GM12878 (cell line): Measurements from ENCODE around the gene FBXO42. TPM values are rescaled to one million over a fixed set of nuclear protein-coding genes. Genes with fewer than 3 reads are reported as not detected.

ENCODE experiments used
- ATAC-seq: fragments of 200-7000 bp; cut with Tn5 transposase; 3 replicates; pipeline ENCODE4 v1.9.1; 2020; ENCODE audit warnings: mild to moderate bottlenecking, moderate library complexity
- BruUV-seq: library from RNA; stranded (reverse); fragments of 400-500 nt; replicated peaks from 2 replicates; lab custom pipeline; 2021; lab: Mats Ljungman, UMichigan
- CTCF ChIA-PET: fragments of 300-600 bp; sonication (Branson Sonifier 250); formaldehyde crosslinking; extraction: SDS; loops from one replicate; lab custom pipeline; 2021; ENCODE audit warnings: inconsistent platforms; lab: Yijun Ruan, JAX
- POLR2A ChIA-PET: fragments of 350-600 bp; formaldehyde crosslinking; extraction: SDS; loops from one replicate; lab custom pipeline; 2021; ENCODE audit warnings: inconsistent platforms; lab: Charles Lee
- RAD21 ChIA-PET: fragments of 300-600 bp; sonication (Branson Sonifier 250); formaldehyde crosslinking; loops from one replicate; lab custom pipeline; 2023; ENCODE audit warnings: antibody characterized with exemption; ENCODE audit not compliant: unreplicated experiment; lab: Charles Lee
- SMC1A ChIA-PET: fragments of 300-600 bp; sonication (Branson Sonifier 250); formaldehyde crosslinking; loops from one replicate; lab custom pipeline; 2023; ENCODE audit not compliant: unreplicated experiment, uncharacterized antibody; lab: Charles Lee
- DNase-seq: peaks from one replicate; pipeline ENCODE4 v3.0.0-alpha.2; 2011; ENCODE audit warnings: low read depth, low spot score
- FAIRE-seq: peaks from 3 replicates; lab custom pipeline; 2011; peaks lifted over from hg19 to GRCh38; lab: Jason Lieb, UNC
- H2AFZ ChIP-seq: 2 replicates; pipeline ENCODE4 v1.6.0; 2011; ENCODE audit warnings: low read depth, low read length, control low read depth; ENCODE audit not compliant: control insufficient read depth
- H3K27ac ChIP-seq: 2 replicates; pipeline ENCODE4 v1.5.1; 2011; ENCODE audit warnings: control low read depth; ENCODE audit not compliant: control insufficient read depth, insufficient read depth
- H3K27me3 ChIP-seq, 2 experiments: replicated peaks in 1 of 2; 2 replicates each; pipeline versions ENCODE4 v1.6.0 to v1.6.1; 2011; ENCODE audit warnings: low read length in 1 of 2; ENCODE audit not compliant: control insufficient read depth in 2 of 2, insufficient read depth in 2 of 2
- H3K36me3 ChIP-seq, 2 experiments: 2 replicates each; pipeline ENCODE4 v1.5.1; 2011; ENCODE audit warnings: low read length in 1 of 2; ENCODE audit not compliant: control insufficient read depth in 2 of 2, insufficient read depth in 2 of 2
- H3K4me1 ChIP-seq: 2 replicates; pipeline ENCODE4 v1.6.1; 2011; ENCODE audit warnings: mild to moderate bottlenecking, low read length, moderate library complexity, mixed read lengths; ENCODE audit not compliant: control insufficient read depth, insufficient read depth
- H3K4me2 ChIP-seq: 2 replicates; pipeline ENCODE4 v1.6.0; 2011; ENCODE audit warnings: control low read depth; ENCODE audit not compliant: control insufficient read depth, insufficient read depth
- H3K4me3 ChIP-seq: fragments of 200-600 bp; sonication (generic); 2 replicates; pipeline ENCODE4 v1.5.1; 2016
- H3K79me2 ChIP-seq: 2 replicates; pipeline ENCODE4 v1.6.0; 2011; ENCODE audit warnings: low read length; ENCODE audit not compliant: control insufficient read depth, insufficient read depth
- H3K9ac ChIP-seq: 2 replicates; pipeline ENCODE4 v1.8.0; 2011; ENCODE audit warnings: low read length, control low read depth, mixed read lengths; ENCODE audit not compliant: control insufficient read depth, insufficient read depth
- H3K9me3 ChIP-seq: replicated peaks from 3 replicates; pipeline ENCODE4 v1.5.1; 2011; ENCODE audit warnings: mild to moderate bottlenecking, low read length; ENCODE audit not compliant: control insufficient read depth, insufficient read depth
- H4K20me1 ChIP-seq: 2 replicates; pipeline ENCODE4 v1.6.0; 2011; ENCODE audit not compliant: control insufficient read depth, insufficient read depth
- ATF2 ChIP-seq: IDR thresholded peaks from 2 replicates; pipeline ENCODE4 v1.6.1; 2012; ENCODE audit warnings: low read length, inconsistent platforms
- BCLAF1 ChIP-seq: fragments of 450-650 bp; IDR thresholded peaks from 2 replicates; pipeline ENCODE4 v1.6.1; 2017; ENCODE audit warnings: antibody characterized with exemption, mild to moderate bottlenecking, moderate library complexity
- ESRRA ChIP-seq: IDR thresholded peaks from 2 replicates; pipeline ENCODE4 v1.6.1; 2012; ENCODE audit warnings: mild to moderate bottlenecking, low read length, improper control_type of control experiment
- HDAC2 ChIP-seq: fragments of 200-600 bp; sonication (generic); IDR thresholded peaks from 2 replicates; pipeline ENCODE4 v1.6.1; 2017
- HSF1 ChIP-seq: fragments of 150-350 bp; IDR thresholded peaks from 2 replicates; pipeline ENCODE4 v1.6.1; 2014; ENCODE audit warnings: mild to moderate bottlenecking, low read depth, low read length
- IRF3 ChIP-seq: fragments of 450-650 bp; IDR thresholded peaks from 2 replicates; pipeline ENCODE4 v1.6.1; 2014; ENCODE audit warnings: mild to moderate bottlenecking
- JUNB ChIP-seq: IDR thresholded peaks from 2 replicates; pipeline ENCODE4 v1.6.1; 2016; ENCODE audit warnings: antibody characterized with exemption, mild to moderate bottlenecking
- MTA2 ChIP-seq: fragments of 450-650 bp; IDR thresholded peaks from 2 replicates; pipeline ENCODE4 v1.6.1; 2016; ENCODE audit warnings: low read depth, mild to moderate bottlenecking, moderate library complexity
- NBN ChIP-seq: fragments of 450-650 bp; IDR thresholded peaks from 2 replicates; pipeline ENCODE4 v1.6.1; 2016
- RFX5 ChIP-seq: IDR thresholded peaks from 2 replicates; pipeline ENCODE4 v1.6.1; 2011; ENCODE audit warnings: low read depth, low read length, improper control_type of control experiment
- STAT1 ChIP-seq: fragments of 450-650 bp; conservative IDR thresholded peaks from 2 replicates; pipeline ENCODE4 v1.6.1; 2014; ENCODE audit warnings: antibody characterized with exemption, mild to moderate bottlenecking
- ZNF687 ChIP-seq: fragments of 450-650 bp; IDR thresholded peaks from 2 replicates; pipeline ENCODE4 v1.6.1; 2017; ENCODE audit warnings: mild to moderate bottlenecking, moderate library complexity
- ZZZ3 ChIP-seq: IDR thresholded peaks from 2 replicates; pipeline ENCODE4 v1.6.1; 2011; ENCODE audit warnings: low read depth; ENCODE audit not compliant: control insufficient read depth, insufficient read length
- WGBS: methylation state at CpG from one replicate; pipeline ENCODE4 v1.1.6; 2016; ENCODE audit warnings: low lambda C conversion rate; ENCODE audit not compliant: insufficient replicate concordance, insufficient coverage; ENCODE audit errors: missing lambda C conversion rate; 5-methylcytosine and 5-hydroxymethylcytosine counted together
- in situ Hi-C: fragments of 300-500 bp; cut with MboI; formaldehyde crosslinking; loops from 9 replicates; pipeline ENCODE4 v1.14.3; 2018; ENCODE audit warnings: mixed read lengths
- intact Hi-C: fragments of 100-400 bp; cut with micrococcal nuclease; formaldehyde crosslinking; loops from one replicate; pipeline ENCODE4 v1.14.2; 2022; ENCODE audit not compliant: unreplicated experiment
- polyA plus RNA-seq, 11 experiments: library from polyadenylated mRNA; depleted of rRNA in 4 of 11; unstranded in 6 of 11; stranded (reverse) in 5 of 11; fragments of >200 nt; fragmentation: Nextera tagmentation in 4 of 11; fragmentation: Illumina TruSeq in 1 of 11; extraction: Ambion mirVana in 4 of 11; extraction: Trizol in 1 of 11; gene quantifications; 1 replicate in 1 of 11; 2 replicates in 10 of 11; pipeline versions ENCODE4 v1.2.1 to v1.2.3, GENCODE V29; 2011 to 2016; ENCODE audit warnings: inconsistent platforms in 2 of 11, missing spikeins in 2 of 11, low read depth in 1 of 11
- total RNA-seq, 4 experiments: library from RNA; depleted of rRNA in 3 of 4; stranded (reverse); fragments of >200 nt in 3 of 4; fragmentation: Illumina TruSeq in 1 of 4; extraction: Trizol in 1 of 4; gene quantifications; 2 replicates each; pipeline versions ENCODE4 v1.2.1 to v1.2.3, GENCODE V29; 2013 to 2021

FBXO42 gene
- total and polyA plus RNA-seq, 10 of the 15 experiments (the other 5 are each of a cell fraction or from before 2014, with no cell fraction given) = 6.1 to 23.8 (median 15.2) TPM

- in situ Hi-C loops = no loop called here
- FAIRE-seq (no peak), ATAC-seq (no peak), DNase-seq (no peak)
- no peak overlapping the region for H3K27ac ChIP-seq
- no peaks in the 10 kb centered on the region for H3K9me3 ChIP-seq
- 87% methylated on average over 5 of the region's 5 CpGs for WGBS
- no peak overlapping the region for H2AFZ ChIP-seq
- H3K36me3 ChIP-seq = no peaks in the 10 kb centered on the region
- H3K27me3 ChIP-seq = no peaks in the 10 kb centered on the region
- no peaks in the 10 kb centered on the region for H4K20me1 ChIP-seq
- no peaks in the 10 kb centered on the region for H3K4me1 ChIP-seq
- TF ChIP-seq HSF1 = no peak
- no peak for TF ChIP-seq RFX5
- TF ChIP-seq ATF2 = no peak
- no peak for TF ChIP-seq IRF3
- no peak for TF ChIP-seq JUNB
- no peak for TF ChIP-seq ESRRA
- no peak for TF ChIP-seq NBN
- no peak for TF ChIP-seq HDAC2
- TF ChIP-seq ZNF687 = no peak
- TF ChIP-seq ZZZ3 = no peak
- no peak for TF ChIP-seq MTA2
- TF ChIP-seq STAT1 = no peak
- TF ChIP-seq BCLAF1 = no peak
- RAD21 ChIA-PET = no interaction called here
- POLR2A ChIA-PET = interaction anchor here (0.5 kb wide), 1 partner anchor 20 kb away, joined by 3 read pairs; no protein-coding TSS in a partner anchor
- BruUV-seq = no TSS peak
- SMC1A ChIA-PET = no interaction called here
- no peak overlapping the region for H3K9ac ChIP-seq
- intact Hi-C loops = no loop called here
- no peak overlapping the region for H3K4me2 ChIP-seq
- CTCF ChIA-PET = no interaction called here
- H3K4me3 ChIP-seq = no peak overlapping the region
- H3K79me2 ChIP-seq = peaks cover 36% of the 10 kb centered on the region
These were observed 13.3 kb downstream of the FBXO42 start for GRCh38 chr1:16338961-16339360.
